CD4-positive, alpha-beta T cell treated with Interleukin-15 for 4 hours (primary cell): Measurements from ENCODE around the gene VCAN.

Experiments used
- DNase-seq: peaks from one replicate; pipeline ENCODE4 v3.0.0-alpha.2; 2020; ENCODE audit warnings: low spot score

The VCAN gene

GRCh38 chr5:83539463-83539790, 67.9 kb downstream of the VCAN start:
- DNase-seq: no peak

GRCh38 chr5:83540105-83540504, 68.6 kb downstream of the VCAN start:
- no peak for DNase-seq

GRCh38 chr5:83540783-83541182, 69.2 kb downstream of the VCAN start:
- no peak for DNase-seq

- DNase-seq: no peak
Measured at GRCh38 chr5:83542839-83543238, 71.3 kb downstream of the VCAN start.

- DNase-seq: no peak
Measured at GRCh38 chr5:83543898-83544297, 72.4 kb downstream of the VCAN start.

- DNase-seq: no peak
Measured at GRCh38 chr5:83547161-83547560, 75.6 kb downstream of the VCAN start.

GRCh38 chr5:83547889-83548288, 76.3 kb downstream of the VCAN start:
- DNase-seq: no peak

- DNase-seq: no peak
Measured at GRCh38 chr5:83548581-83548980, 77.0 kb downstream of the VCAN start.

- DNase-seq: no peak
Measured at GRCh38 chr5:83549076-83549475, 77.5 kb downstream of the VCAN start.

GRCh38 chr5:83549674-83550073, 78.1 kb downstream of the VCAN start:
- no peak for DNase-seq

- DNase-seq: no peak
Measured at GRCh38 chr5:83551821-83552220, 80.3 kb downstream of the VCAN start.

- DNase-seq: no peak
Measured at GRCh38 chr5:83552275-83552674, 80.7 kb downstream of the VCAN start.

- DNase-seq: no peak
Measured at GRCh38 chr5:83553000-83553486, 81.5 kb downstream of the VCAN start.

- DNase-seq: no peak
Measured at GRCh38 chr5:83554133-83554532, 82.6 kb downstream of the VCAN start.

- no peak for DNase-seq
Measured at GRCh38 chr5:83554686-83555085, 83.1 kb downstream of the VCAN start.

GRCh38 chr5:83555263-83555662, 83.7 kb downstream of the VCAN start:
- no peak for DNase-seq

- DNase-seq: no peak
Measured at GRCh38 chr5:83556190-83556589, 84.6 kb downstream of the VCAN start.

- no peak for DNase-seq
Measured at GRCh38 chr5:83559118-83559785, 87.7 kb downstream of the VCAN start.

GRCh38 chr5:83562071-83562606, 90.6 kb downstream of the VCAN start:
- no peak for DNase-seq

- DNase-seq: no peak
Measured at GRCh38 chr5:83562791-83563557, 91.4 kb downstream of the VCAN start.

- DNase-seq: no peak
Measured at GRCh38 chr5:83563631-83564030, 92.1 kb downstream of the VCAN start.

GRCh38 chr5:83564069-83564749, 92.7 kb downstream of the VCAN start:
- peak; percentile 14 for DNase-seq

GRCh38 chr5:83567741-83568140, 96.2 kb downstream of the VCAN start:
- DNase-seq: no peak
